ENCODE measurements around the gene TRPV2.

DNA sequence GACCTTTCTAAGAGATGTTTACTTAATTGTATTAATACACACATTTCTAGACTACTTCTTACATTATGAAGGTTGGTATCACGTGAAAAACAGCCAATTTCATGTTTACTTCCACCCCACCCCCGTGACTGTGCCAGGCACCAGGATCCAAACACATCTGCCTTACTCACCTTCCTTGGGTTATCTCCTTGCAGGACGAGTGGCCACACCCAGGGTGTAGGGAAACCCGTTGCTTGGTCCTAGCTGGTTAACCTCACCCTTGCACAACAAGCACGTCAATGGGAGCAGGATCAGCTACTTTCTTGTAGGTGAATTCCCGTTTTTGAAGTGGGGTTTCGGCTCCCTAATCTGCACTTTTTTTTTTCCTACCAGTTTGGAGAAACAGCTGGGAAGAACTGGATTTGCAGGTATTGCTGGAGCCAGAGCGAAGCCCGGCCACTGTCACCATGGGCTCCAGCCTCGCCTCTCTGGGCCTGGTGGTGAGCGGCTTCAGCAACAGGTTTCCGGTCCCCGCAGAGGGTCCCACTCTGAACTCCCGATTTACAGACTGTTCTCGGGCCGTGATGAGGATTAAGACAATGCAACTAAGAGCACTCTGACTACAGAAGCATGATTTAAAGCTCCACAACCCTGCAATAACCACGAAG, 36.6 kb upstream of the TRPV2 start:
- TF ChIP-seq, protein P1, sequence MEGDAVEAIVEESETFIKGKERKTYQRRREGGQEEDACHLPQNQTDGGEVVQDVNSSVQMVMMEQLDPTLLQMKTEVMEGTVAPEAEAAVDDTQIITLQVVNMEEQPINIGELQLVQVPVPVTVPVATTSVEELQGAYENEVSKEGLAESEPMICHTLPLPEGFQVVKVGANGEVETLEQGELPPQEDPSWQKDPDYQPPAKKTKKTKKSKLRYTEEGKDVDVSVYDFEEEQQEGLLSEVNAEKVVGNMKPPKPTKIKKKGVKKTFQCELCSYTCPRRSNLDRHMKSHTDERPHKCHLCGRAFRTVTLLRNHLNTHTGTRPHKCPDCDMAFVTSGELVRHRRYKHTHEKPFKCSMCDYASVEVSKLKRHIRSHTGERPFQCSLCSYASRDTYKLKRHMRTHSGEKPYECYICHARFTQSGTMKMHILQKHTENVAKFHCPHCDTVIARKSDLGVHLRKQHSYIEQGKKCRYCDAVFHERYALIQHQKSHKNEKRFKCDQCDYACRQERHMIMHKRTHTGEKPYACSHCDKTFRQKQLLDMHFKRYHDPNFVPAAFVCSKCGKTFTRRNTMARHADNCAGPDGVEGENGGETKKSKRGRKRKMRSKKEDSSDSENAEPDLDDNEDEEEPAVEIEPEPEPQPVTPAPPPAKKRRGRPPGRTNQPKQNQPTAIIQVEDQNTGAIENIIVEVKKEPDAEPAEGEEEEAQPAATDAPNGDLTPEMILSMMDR (IDR thresholded peaks at IDR 0.05; ENCODE audit: low read depth, low read length) = no peak
- TF ChIP-seq POLR2A (IDR thresholded peaks at IDR 0.05; ENCODE audit: extremely low read depth, insufficient read length) (no peak), MYC (IDR thresholded peaks at IDR 0.05; ENCODE audit: low read depth, low read length) (no peak)

All from NB4 (cell line).